Ishikawa (cell line): ENCODE results near the gene FEM1B.

Source experiments
- CEBPB ChIP-seq: IDR thresholded peaks from 2 replicates; pipeline ENCODE4 v1.6.1; 2012
- CREB1 ChIP-seq: IDR thresholded peaks from 2 replicates; pipeline ENCODE4 v1.6.1; 2012; ENCODE audit warnings: low read depth
- EGR1 ChIP-seq: IDR thresholded peaks from 2 replicates; pipeline ENCODE4 v1.6.1; 2012
- EP300 ChIP-seq: IDR thresholded peaks from 2 replicates; pipeline ENCODE4 v1.6.1; 2012; ENCODE audit warnings: borderline replicate concordance
- FOXM1 ChIP-seq: IDR thresholded peaks from 2 replicates; pipeline ENCODE4 v1.6.1; 2012; ENCODE audit warnings: low read depth, borderline replicate concordance
- MAX ChIP-seq: IDR thresholded peaks from 2 replicates; pipeline ENCODE4 v1.6.1; 2012
- NFIC ChIP-seq: IDR thresholded peaks from 2 replicates; pipeline ENCODE4 v1.6.1; 2012
- RAD21 ChIP-seq: IDR thresholded peaks from 2 replicates; pipeline ENCODE4 v1.6.1; 2012; ENCODE audit warnings: low read depth
- REST ChIP-seq: IDR thresholded peaks from 2 replicates; pipeline ENCODE4 v1.6.1; 2012; ENCODE audit warnings: low read depth, mild to moderate bottlenecking
- TAF1 ChIP-seq: IDR thresholded peaks from 2 replicates; pipeline ENCODE4 v1.6.1; 2012; ENCODE audit warnings: low read depth, mild to moderate bottlenecking
- TCF12 ChIP-seq: IDR thresholded peaks from 2 replicates; pipeline ENCODE4 v1.6.1; 2012; ENCODE audit warnings: low read depth
- TEAD4 ChIP-seq: IDR thresholded peaks from 2 replicates; pipeline ENCODE4 v1.6.1; 2012
- USF1 ChIP-seq: IDR thresholded peaks from 2 replicates; pipeline ENCODE4 v1.6.1; 2012
- YY1 ChIP-seq: IDR thresholded peaks from 2 replicates; pipeline ENCODE4 v1.6.1; 2012; ENCODE audit warnings: low read depth
- ZBTB7A ChIP-seq: IDR thresholded peaks from 2 replicates; pipeline ENCODE4 v1.6.1; 2012; ENCODE audit warnings: low read depth

The FEM1B gene

GRCh38 chr15:68286256-68286655 lies 8.7 kb downstream of the FEM1B start:
- TF ChIP-seq RAD21 (no peak), MAX (no peak), YY1 (no peak), TCF12 (no peak), CREB1 (no peak), ZBTB7A (no peak), USF1 (no peak), REST (no peak), EP300 (no peak), TEAD4 (no peak), FOXM1 (no peak), NFIC (no peak), EGR1 (no peak), TAF1 (no peak), CEBPB (no peak)

- no peak for TF ChIP-seq TEAD4
- TF ChIP-seq RAD21: no peak
- no peak for TF ChIP-seq CREB1
- no peak for TF ChIP-seq REST
- no peak for TF ChIP-seq TAF1
- no peak for TF ChIP-seq EP300
- no peak for TF ChIP-seq MAX
- TF ChIP-seq NFIC: no peak
- no peak for TF ChIP-seq ZBTB7A
- TF ChIP-seq EGR1: no peak
- no peak for TF ChIP-seq USF1
- no peak for TF ChIP-seq FOXM1
- TF ChIP-seq CEBPB: no peak
- TF ChIP-seq TCF12: no peak
- TF ChIP-seq YY1: no peak
Measured at GRCh38 chr15:68289057-68289456, 11.5 kb downstream of the FEM1B start.

- TF ChIP-seq EP300 (no peak), YY1 (no peak), CEBPB (no peak), TEAD4 (no peak), RAD21 (no peak), MAX (no peak), USF1 (no peak), NFIC (no peak), REST (no peak), EGR1 (no peak), FOXM1 (no peak)
Measured at GRCh38 chr15:68289621-68290352, 12.2 kb downstream of the FEM1B start.

- no peak for TF ChIP-seq NFIC
- TF ChIP-seq TEAD4: no peak
- no peak for TF ChIP-seq MAX
- no peak for TF ChIP-seq YY1
- no peak for TF ChIP-seq TAF1
- TF ChIP-seq TCF12: no peak
- TF ChIP-seq RAD21: no peak
Measured at GRCh38 chr15:68290715-68291114, 13.2 kb downstream of the FEM1B start.
